Vagina (tissue), 2 donors: ENCODE data around the gene SCAPER. TPM values are rescaled to one million over a fixed set of nuclear protein-coding genes. Genes with fewer than 3 reads are reported as not detected.
"Not testable (repeated sequence)": the region's sequence is repeated elsewhere in the genome, so short reads cannot be mapped to it uniquely, and the experiment has no call there.

Experiments
- DNase-seq, 2 donors: peaks; one replicate each; pipeline ENCODE4 v3.0.0-alpha.2; 2017; ENCODE audit errors: extremely low spot score in 2 of 2
- H3K27ac ChIP-seq: fragments of 200-600 bp; sonication (generic); one replicate; pipeline ENCODE4 v1.5.1; 2019
- H3K27me3 ChIP-seq: fragments of 200-600 bp; sonication (generic); one replicate; pipeline ENCODE4 v1.5.1; 2019
- H3K36me3 ChIP-seq, 2 donors: fragments of 200-600 bp; sonication (generic); one replicate each; pipeline ENCODE4 v1.5.1; 2017 to 2019
- H3K4me1 ChIP-seq: fragments of 200-600 bp; sonication (generic); one replicate; pipeline ENCODE4 v1.5.1; 2019
- H3K4me3 ChIP-seq, 2 donors: fragments of 200-600 bp; sonication (generic); 1 replicate in 1 of 2; 2 replicates in 1 of 2; pipeline ENCODE4 v1.5.1; 2016 to 2019
- H3K9me3 ChIP-seq: fragments of 200-600 bp; sonication (generic); one replicate; pipeline ENCODE4 v1.5.1; 2019
- CTCF ChIP-seq, 3 experiments: fragments of 450-650 bp in 2 of 3; fragments of 200-600 bp in 1 of 3; sonication (generic) in 1 of 3; IDR thresholded peaks; one replicate each; pipeline ENCODE4 v1.5.1; 2017 to 2019; ENCODE audit warnings: antibody characterized with exemption in 3 of 3, mild to moderate bottlenecking in 2 of 3, moderate library complexity in 2 of 3
- POLR2A ChIP-seq, 2 donors: fragments of 450-650 bp; IDR thresholded peaks; one replicate each; pipeline ENCODE4 v1.6.1; 2017; ENCODE audit warnings: antibody characterized with exemption in 2 of 2, mild to moderate bottlenecking in 2 of 2, moderate library complexity in 2 of 2
- POLR2AphosphoS5 ChIP-seq, 2 donors: sonication (generic); formaldehyde crosslinking; IDR thresholded peaks; one replicate each; pipeline ENCODE4 v1.9.0; 2017; ENCODE audit warnings: antibody characterized with exemption in 2 of 2, mild to moderate bottlenecking in 2 of 2, low read depth in 1 of 2; ENCODE audit not compliant: insufficient read depth in 1 of 2
- intact Hi-C: fragments of 100-400 bp; cut with DNase I; formaldehyde crosslinking; loops from one replicate; pipeline ENCODE4 v1.15.1; 2023
- total RNA-seq: library from RNA; depleted of rRNA; stranded (reverse); fragments of >200 nt; gene quantifications from one replicate; pipeline ENCODE4 v1.2.3, GENCODE V29; 2016

SCAPER gene
- total RNA-seq, 1 donor from 2014 or later = 51.3 TPM

- intact Hi-C loops = no loop called here
- DNase-seq = no peak
- H3K27me3 ChIP-seq = no peaks in the 10 kb centered on the region
- H3K9me3 ChIP-seq = no peaks in the 10 kb centered on the region
- no peaks in the 10 kb centered on the region for H3K4me1 ChIP-seq
- TF ChIP-seq CTCF (IDR thresholded peaks at IDR 0.05) (no peak), POLR2A (IDR thresholded peaks at IDR 0.05) (no peak), POLR2AphosphoS5 (IDR thresholded peaks at IDR 0.05; ENCODE audit: insufficient read depth in 1 of 2, low read depth in 1 of 2) (no peak)
- no peak overlapping the region for H3K27ac ChIP-seq
- no peak overlapping the region for H3K4me3 ChIP-seq
- H3K36me3 ChIP-seq = peaks cover 0 to 5% of the 10 kb centered on the region in 2 donors
These were observed 67.7 kb downstream of the SCAPER start for GRCh38 chr15:76837474-76837873.

DNA sequence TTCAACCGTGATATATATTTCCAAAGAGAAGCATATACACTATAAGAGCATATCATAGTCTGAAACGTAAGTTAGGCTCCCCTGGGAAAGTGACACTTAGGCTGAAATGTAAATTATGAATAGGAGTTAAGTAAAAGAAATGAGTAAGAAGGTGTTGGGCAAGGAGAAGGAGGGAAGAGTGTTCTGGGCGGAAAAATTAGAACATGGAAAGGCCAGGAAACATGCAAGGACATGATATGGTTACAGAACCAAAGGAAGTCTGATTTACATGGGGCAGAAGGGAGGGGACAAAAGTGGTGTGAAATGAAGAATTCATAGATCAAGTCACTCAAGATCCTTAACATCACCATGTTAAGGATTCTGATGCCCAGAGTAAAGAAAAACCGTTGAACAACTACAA, 75.2 kb downstream of the SCAPER start:
- H3K4me3 ChIP-seq = no peak overlapping the region

GRCh38 chr15:76823890-76824289, 81.2 kb downstream of the SCAPER start:
- Histone ChIP-seq H3K36me3 (peaks cover 0 to 3% of the 10 kb centered on the region in 2 donors), H3K27ac (no peak overlapping the region), H3K9me3 (no peaks in the 10 kb centered on the region), H3K4me3 (no peak overlapping the region), H3K4me1 (no peaks in the 10 kb centered on the region), H3K27me3 (no peaks in the 10 kb centered on the region)
- TF ChIP-seq POLR2AphosphoS5 (IDR thresholded peaks at IDR 0.05; ENCODE audit: insufficient read depth in 1 of 2, low read depth in 1 of 2) (no peak), CTCF (IDR thresholded peaks at IDR 0.05) (no peak), POLR2A (IDR thresholded peaks at IDR 0.05) (no peak)
- DNase-seq = no peak
- intact Hi-C loops = no loop called here

More for the DNA sequence above, 75.2 kb downstream of the SCAPER start:
- TF ChIP-seq POLR2A (IDR thresholded peaks at IDR 0.05) (no peak), CTCF (IDR thresholded peaks at IDR 0.05) (no peak), POLR2AphosphoS5 (IDR thresholded peaks at IDR 0.05; ENCODE audit: insufficient read depth in 1 of 2, low read depth in 1 of 2) (no peak)
- Histone ChIP-seq H3K27ac (no peak overlapping the region), H3K27me3 (no peaks in the 10 kb centered on the region), H3K36me3 (no peaks in the 10 kb centered on the region), H3K4me1 (no peaks in the 10 kb centered on the region), H3K9me3 (no peaks in the 10 kb centered on the region)
- intact Hi-C loops = no loop called here
- no peak for DNase-seq

DNA sequence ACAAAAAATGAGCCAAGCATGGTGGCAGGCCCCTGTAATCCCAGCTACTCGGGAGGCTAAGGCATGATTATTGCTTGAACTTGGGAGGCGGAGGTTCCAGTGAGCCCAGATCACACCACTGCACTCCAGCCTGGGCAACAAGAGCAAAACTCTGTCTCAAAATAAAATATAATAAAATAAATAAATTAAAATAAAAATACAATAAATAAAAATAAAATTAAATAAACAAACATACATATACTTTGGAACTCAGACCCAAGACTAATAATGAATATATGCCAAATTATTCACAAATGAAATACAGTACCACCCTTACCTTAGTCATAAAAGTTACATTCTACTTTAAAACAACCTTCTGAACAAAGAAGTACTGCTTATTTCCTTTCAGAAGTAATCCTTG, 81.8 kb downstream of the SCAPER start:
- no peaks in the 10 kb centered on the region for H3K27me3 ChIP-seq
- H3K36me3 ChIP-seq = peaks cover 0 to 3% of the 10 kb centered on the region in 2 donors
- TF ChIP-seq POLR2A (IDR thresholded peaks at IDR 0.05) (no peak), CTCF (IDR thresholded peaks at IDR 0.05) (no peak), POLR2AphosphoS5 (IDR thresholded peaks at IDR 0.05; ENCODE audit: insufficient read depth in 1 of 2, low read depth in 1 of 2) (no peak)
- no peak overlapping the region for H3K4me3 ChIP-seq
- H3K9me3 ChIP-seq = no peaks in the 10 kb centered on the region
- DNase-seq = no peak
- H3K4me1 ChIP-seq = no peaks in the 10 kb centered on the region
- H3K27ac ChIP-seq = no peak overlapping the region
- intact Hi-C loops = no loop called here

- intact Hi-C loops, H3K4me1 ChIP-seq: not testable (repeated sequence)
These were observed 86.2 kb downstream of the SCAPER start for GRCh38 chr15:76818926-76819325.

GRCh38 chr15:76815421-76815820, 89.7 kb downstream of the SCAPER start:
- no peak overlapping the region for H3K4me3 ChIP-seq
- no peaks in the 10 kb centered on the region for H3K9me3 ChIP-seq
- intact Hi-C loops = no loop called here
- H3K27ac ChIP-seq = no peak overlapping the region
- H3K4me1 ChIP-seq = no peaks in the 10 kb centered on the region
- TF ChIP-seq POLR2AphosphoS5 (IDR thresholded peaks at IDR 0.05; ENCODE audit: insufficient read depth in 1 of 2, low read depth in 1 of 2) = no peak
- TF ChIP-seq POLR2A (IDR thresholded peaks at IDR 0.05) = no peak
- no peak for TF ChIP-seq CTCF (IDR thresholded peaks at IDR 0.05)
- H3K27me3 ChIP-seq = no peaks in the 10 kb centered on the region
- H3K36me3 ChIP-seq = peaks cover 0 to 3% of the 10 kb centered on the region in 2 donors
- DNase-seq = no peak

More at GRCh38 chr15:76818926-76819325, 86.2 kb downstream of the SCAPER start:
- H3K27ac ChIP-seq, DNase-seq, H3K27me3 ChIP-seq, H3K9me3 ChIP-seq, H3K4me3 ChIP-seq, H3K36me3 ChIP-seq: not testable (repeated sequence)
